ENCODE data around the gene FRMD4A.
"Not testable (repeated sequence)": the region's sequence is repeated elsewhere in the genome, so short reads cannot be mapped to it uniquely, and the experiment has no call there.

Gene FRMD4A

GRCh38 chr10:13868528-13869294 is 462.0 kb downstream of the FRMD4A start:
- DNase-seq = no peak

- no peak for DNase-seq
These were observed 462.9 kb downstream of the FRMD4A start for GRCh38 chr10:13867822-13868221.

- no peak for DNase-seq
These were observed 464.8 kb downstream of the FRMD4A start for GRCh38 chr10:13865758-13866491.

- DNase-seq = not testable (repeated sequence)
These were observed 465.5 kb downstream of the FRMD4A start for GRCh38 chr10:13865220-13865619.

- no peak for DNase-seq
These were observed 468.0 kb downstream of the FRMD4A start for GRCh38 chr10:13862546-13863233.

GRCh38 chr10:13860886-13861285 is 469.8 kb downstream of the FRMD4A start:
- no peak for DNase-seq

- no peak for DNase-seq
These were observed 470.6 kb downstream of the FRMD4A start for GRCh38 chr10:13859979-13860654.

- DNase-seq = no peak
These were observed 472.0 kb downstream of the FRMD4A start for GRCh38 chr10:13858709-13859108.

GRCh38 chr10:13857451-13857850 is 473.3 kb downstream of the FRMD4A start:
- no peak for DNase-seq

- no peak for DNase-seq
These were observed 476.9 kb downstream of the FRMD4A start for GRCh38 chr10:13853854-13854253.

GRCh38 chr10:13852872-13853271 is 477.9 kb downstream of the FRMD4A start:
- DNase-seq = no peak

GRCh38 chr10:13851906-13852305 is 478.8 kb downstream of the FRMD4A start:
- no peak for DNase-seq

GRCh38 chr10:13848520-13849445 is 481.9 kb downstream of the FRMD4A start:
- DNase-seq = no peak

GRCh38 chr10:13847201-13847631 is 483.5 kb downstream of the FRMD4A start:
- DNase-seq = no peak

- no peak for DNase-seq
These were observed 484.8 kb downstream of the FRMD4A start for GRCh38 chr10:13845897-13846296.

GRCh38 chr10:13844651-13845050 is 486.1 kb downstream of the FRMD4A start:
- no peak for DNase-seq

GRCh38 chr10:13842117-13842516 is 488.6 kb downstream of the FRMD4A start:
- DNase-seq = no peak

- DNase-seq = no peak
These were observed 490.7 kb downstream of the FRMD4A start for GRCh38 chr10:13840036-13840435.

- no peak for DNase-seq
These were observed 491.2 kb downstream of the FRMD4A start for GRCh38 chr10:13839430-13839990.

- no peak for DNase-seq
These were observed 491.7 kb downstream of the FRMD4A start for GRCh38 chr10:13839030-13839429.

- no peak for DNase-seq
These were observed 492.8 kb downstream of the FRMD4A start for GRCh38 chr10:13837966-13838365.
